MM.1S (cell line): ENCODE results near the gene NCBP2.

ENCODE experiments used
- CTCF ChIP-seq: fragments of 300-600 bp; sonication (generic); IDR thresholded peaks from 2 replicates; pipeline ENCODE4 v1.5.1; 2016; ENCODE audit warnings: antibody characterized with exemption, low read length, mixed read lengths
- EZH2phosphoT487 ChIP-seq: fragments of 300-600 bp; sonication (generic); IDR thresholded peaks from 2 replicates; pipeline ENCODE4 v1.6.1; 2018; ENCODE audit warnings: antibody characterized with exemption, low read length

- TF ChIP-seq CTCF, result no peak
- TF ChIP-seq EZH2phosphoT487, result no peak
Measured at GRCh38 chr3:196983186-196983585, 40.9 kb upstream of the NCBP2 start.
